HG02870 (cell line): ENCODE results near the gene ISG15.
"Not testable (repeated sequence)": the region's sequence is repeated elsewhere in the genome, so short reads cannot be mapped to it uniquely, and the experiment has no call there.

Experiments used
- ATAC-seq: cut with Tn5 transposase; IDR thresholded peaks from one replicate; pipeline ENCODE4 v1.9.1; 2021; ENCODE audit warnings: mild to moderate bottlenecking, moderate library complexity; ENCODE audit not compliant: unreplicated experiment

ISG15 gene

GRCh38 chr1:1006305-1007159 is 6.8 kb upstream of the ISG15 start:
- no peak for ATAC-seq

GRCh38 chr1:1010131-1010530 is 3.2 kb upstream of the ISG15 start:
- not testable (repeated sequence) for ATAC-seq

GRCh38 chr1:1011396-1011949 is 1.8 kb upstream of the ISG15 start:
- no peak for ATAC-seq

GRCh38 chr1:1012736-1013104 is 577 bp upstream of the ISG15 start:
- not testable (repeated sequence) for ATAC-seq

GRCh38 chr1:1013922-1014648 is 788 bp downstream of the ISG15 start:
- no peak for ATAC-seq

GRCh38 chr1:1014799-1015681 is 1.7 kb downstream of the ISG15 start:
- ATAC-seq: no peak

- ATAC-seq: not testable (repeated sequence)
Observed at GRCh38 chr1:1017397-1018320, 4.4 kb downstream of the ISG15 start.

- not testable (repeated sequence) for ATAC-seq
Observed at GRCh38 chr1:1018321-1018685, 5.0 kb downstream of the ISG15 start.

GRCh38 chr1:1019122-1019999 is 6.1 kb downstream of the ISG15 start:
- peak; percentile 60 for ATAC-seq

- peak; percentile 27 for ATAC-seq
Observed at GRCh38 chr1:1020000-1020404, 6.7 kb downstream of the ISG15 start, which contains the start of gene AGRN. AGRN (plus strand) TSS chr1:1020120; CDS start chr1:1020173, 53 bp downstream.

GRCh38 chr1:1020415-1021009 is 7.2 kb downstream of the ISG15 start:
- ATAC-seq: no peak

- no peak for ATAC-seq
Observed at GRCh38 chr1:1021010-1021919, 8.0 kb downstream of the ISG15 start.

- ATAC-seq: no peak
Observed at GRCh38 chr1:1021920-1022259, 8.6 kb downstream of the ISG15 start.

GRCh38 chr1:1022302-1023009 is 9.2 kb downstream of the ISG15 start:
- ATAC-seq: no peak

GRCh38 chr1:1023700-1024099 is 10.4 kb downstream of the ISG15 start:
- no peak for ATAC-seq

GRCh38 chr1:1024149-1024770 is 11.0 kb downstream of the ISG15 start:
- ATAC-seq: no peak
